ENCODE results near the gene ADPRHL1. TPM values are rescaled to one million over a fixed set of nuclear protein-coding genes. Genes with fewer than 3 reads are reported as not detected.

Gene ADPRHL1
- total and polyA plus RNA-seq, 7 donors, result 1.2 to 7.8 (median 4.2) TPM

DNA sequence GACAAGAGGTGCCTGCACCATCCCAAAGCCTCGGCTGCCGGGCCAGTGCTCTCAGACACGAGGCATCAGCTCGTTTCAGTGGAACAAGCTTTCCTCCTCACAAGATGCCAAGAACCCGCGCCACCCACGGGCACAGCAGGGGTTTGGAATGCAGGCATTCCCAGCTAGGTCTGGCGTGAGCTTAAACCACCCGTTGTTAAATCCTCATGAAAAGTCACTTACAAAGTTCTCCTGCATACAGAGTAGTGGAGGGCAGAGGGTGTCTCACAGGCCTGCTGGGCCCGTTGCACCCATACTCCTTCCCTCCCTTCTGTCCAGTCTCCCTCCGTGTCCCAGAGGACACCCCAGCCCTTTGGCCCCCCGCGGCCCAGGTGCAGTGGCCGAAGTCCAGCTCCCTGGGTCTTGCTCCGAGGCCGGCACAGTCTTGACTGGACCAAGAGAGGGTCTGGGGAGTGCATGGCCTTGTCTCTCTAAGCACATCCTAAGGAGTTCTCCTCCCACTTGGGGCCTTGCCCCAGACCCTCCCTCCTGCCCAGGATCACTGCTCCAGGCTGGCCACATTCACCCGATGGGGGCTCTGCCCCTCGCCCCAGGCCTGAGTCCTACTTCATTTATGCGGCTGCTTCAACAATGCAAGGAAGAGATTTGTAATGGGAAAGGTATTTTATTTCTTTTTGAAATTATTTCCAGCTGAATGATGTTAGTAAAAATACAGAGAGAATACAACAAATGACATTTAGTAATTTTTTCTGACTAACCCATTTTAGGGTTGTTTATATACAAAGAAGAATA lies 54.1 kb downstream of the ADPRHL1 start:
- Histone ChIP-seq H3K27me3 (peaks cover 0 to 17% (median 0%) of the 10 kb centered on the region in 3 donors), H3K9me3 (no peaks in the 10 kb centered on the region), H3K4me3 (no peak overlapping the region), H3K27ac (peak overlapping the region in 3 of 4 donors; percentile 23 to 65 (median 37)), H3K4me1 (peaks cover 0 to 17% (median 10%) of the 10 kb centered on the region in 4 donors), H3K36me3 (no peaks in the 10 kb centered on the region)
- TF ChIP-seq POLR2A (IDR thresholded peaks at IDR 0.05), result no peak
- no peak for TF ChIP-seq EP300 (IDR thresholded peaks at IDR 0.05)
- TF ChIP-seq, protein P1, sequence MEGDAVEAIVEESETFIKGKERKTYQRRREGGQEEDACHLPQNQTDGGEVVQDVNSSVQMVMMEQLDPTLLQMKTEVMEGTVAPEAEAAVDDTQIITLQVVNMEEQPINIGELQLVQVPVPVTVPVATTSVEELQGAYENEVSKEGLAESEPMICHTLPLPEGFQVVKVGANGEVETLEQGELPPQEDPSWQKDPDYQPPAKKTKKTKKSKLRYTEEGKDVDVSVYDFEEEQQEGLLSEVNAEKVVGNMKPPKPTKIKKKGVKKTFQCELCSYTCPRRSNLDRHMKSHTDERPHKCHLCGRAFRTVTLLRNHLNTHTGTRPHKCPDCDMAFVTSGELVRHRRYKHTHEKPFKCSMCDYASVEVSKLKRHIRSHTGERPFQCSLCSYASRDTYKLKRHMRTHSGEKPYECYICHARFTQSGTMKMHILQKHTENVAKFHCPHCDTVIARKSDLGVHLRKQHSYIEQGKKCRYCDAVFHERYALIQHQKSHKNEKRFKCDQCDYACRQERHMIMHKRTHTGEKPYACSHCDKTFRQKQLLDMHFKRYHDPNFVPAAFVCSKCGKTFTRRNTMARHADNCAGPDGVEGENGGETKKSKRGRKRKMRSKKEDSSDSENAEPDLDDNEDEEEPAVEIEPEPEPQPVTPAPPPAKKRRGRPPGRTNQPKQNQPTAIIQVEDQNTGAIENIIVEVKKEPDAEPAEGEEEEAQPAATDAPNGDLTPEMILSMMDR (IDR thresholded peaks at IDR 0.05), result no peak
- no peak for TF ChIP-seq POLR2AphosphoS5 (IDR thresholded peaks at IDR 0.05)
- intact Hi-C loops (cut with DNase I), result loop anchor here (10.0 kb wide), 1 partner anchor 364 kb away; no protein-coding TSS in a partner anchor
- WGBS, 2 donors, result 89 to 91% methylated on average over 19 of the region's 19 CpGs
- peak; percentile 61 for DNase-seq

DNA sequence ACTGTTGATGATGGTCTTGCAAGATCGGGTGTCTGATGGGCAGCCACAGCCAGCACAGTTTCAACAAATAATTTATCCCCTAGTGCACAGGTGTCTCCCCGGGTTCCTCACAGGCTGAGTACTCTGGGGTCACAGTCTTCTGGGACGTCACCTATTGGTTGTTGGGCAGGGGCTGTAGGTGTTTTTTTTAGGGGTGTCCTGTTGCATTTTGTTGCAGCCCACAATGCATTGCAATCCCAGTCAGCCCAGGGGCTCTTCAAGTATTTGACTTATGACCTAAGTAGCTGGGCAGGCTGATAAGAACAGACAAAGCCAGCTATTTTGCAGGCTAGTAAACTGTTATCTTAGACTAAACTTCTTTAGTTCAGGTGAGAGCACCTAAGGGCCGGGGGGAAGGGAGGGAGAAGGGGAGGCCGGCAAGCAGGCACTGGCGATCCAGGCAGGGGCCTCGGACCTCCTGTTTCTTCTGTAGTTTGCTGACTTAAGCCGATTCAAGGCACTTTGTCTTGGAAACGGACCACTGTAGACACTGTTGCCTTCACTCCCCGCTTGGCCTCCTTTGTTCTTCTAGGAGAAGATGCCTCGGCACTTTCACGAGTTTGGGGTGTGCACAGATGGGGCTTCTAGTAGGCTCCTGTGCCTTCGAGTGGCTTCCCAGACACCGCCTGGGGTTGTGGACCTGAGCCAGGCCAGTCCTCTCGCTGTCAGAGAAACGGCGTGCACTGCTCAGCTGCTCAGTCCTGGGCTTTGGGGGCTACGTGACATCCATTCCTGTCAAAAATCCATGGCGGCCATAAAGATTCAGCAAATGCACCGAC lies 55.5 kb downstream of the ADPRHL1 start:
- Histone ChIP-seq H3K4me3 (no peak overlapping the region), H3K4me1 (peaks cover 0 to 27% (median 18%) of the 10 kb centered on the region in 4 donors), H3K9me3 (no peaks in the 10 kb centered on the region), H3K27me3 (peaks cover 0 to 17% (median 0%) of the 10 kb centered on the region in 3 donors), H3K36me3 (no peaks in the 10 kb centered on the region), H3K27ac (no peak overlapping the region)
- no peak for TF ChIP-seq POLR2A (IDR thresholded peaks at IDR 0.05)
- no peak for TF ChIP-seq EP300 (IDR thresholded peaks at IDR 0.05)
- no peak for TF ChIP-seq POLR2AphosphoS5 (IDR thresholded peaks at IDR 0.05)
- TF ChIP-seq, protein P1 (IDR thresholded peaks at IDR 0.05), result no peak
- intact Hi-C loops (cut with DNase I), result loop anchor here (10.0 kb wide), 1 partner anchor 363 kb away; no protein-coding TSS in a partner anchor
- 80 to 82% methylated on average over 20 of the region's 20 CpGs for WGBS, 2 donors
- DNase-seq, result peak; percentile 45

DNA sequence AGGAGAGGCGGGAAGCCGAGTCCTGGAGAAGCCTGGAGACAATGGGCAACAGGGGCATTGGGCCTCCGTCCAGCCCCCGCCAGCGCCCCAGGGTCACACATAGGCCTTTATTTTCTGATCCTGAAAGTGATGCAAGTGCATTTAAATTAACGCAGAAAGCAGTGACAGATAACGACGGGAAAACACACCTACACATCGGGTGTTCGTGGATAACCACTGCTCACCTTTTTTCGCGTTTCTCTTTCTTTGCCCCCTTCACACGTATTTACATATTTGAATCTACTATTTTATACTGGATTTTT lies 59.0 kb downstream of the ADPRHL1 start:
- H3K27ac ChIP-seq, result peak overlapping the region in 1 of 4 donors; percentile 57
- H3K27me3 ChIP-seq, result peaks cover 0 to 5% (median 0%) of the 10 kb centered on the region in 3 donors
- TF ChIP-seq, protein P1 (IDR thresholded peaks at IDR 0.05), result peak in 1 of 4 experiments; percentile 44
- TF ChIP-seq EP300 (IDR thresholded peaks at IDR 0.05) (no peak), POLR2A (IDR thresholded peaks at IDR 0.05) (no peak)
- H3K36me3 ChIP-seq, result no peaks in the 10 kb centered on the region
- peaks cover 0 to 21% (median 9%) of the 10 kb centered on the region in 4 donors for H3K4me1 ChIP-seq
- 50 to 57% methylated on average over 13 of the region's 13 CpGs for WGBS, 2 donors
- no peaks in the 10 kb centered on the region for H3K9me3 ChIP-seq
- no peak for DNase-seq
- peak overlapping the region in 3 of 4 donors; percentile 64 for H3K4me3 ChIP-seq
- intact Hi-C loops (cut with DNase I), result loop anchor here (5.0 to 10.0 kb wide), 2 partner anchors 117 to 359 kb away; no protein-coding TSS in a partner anchor

DNA sequence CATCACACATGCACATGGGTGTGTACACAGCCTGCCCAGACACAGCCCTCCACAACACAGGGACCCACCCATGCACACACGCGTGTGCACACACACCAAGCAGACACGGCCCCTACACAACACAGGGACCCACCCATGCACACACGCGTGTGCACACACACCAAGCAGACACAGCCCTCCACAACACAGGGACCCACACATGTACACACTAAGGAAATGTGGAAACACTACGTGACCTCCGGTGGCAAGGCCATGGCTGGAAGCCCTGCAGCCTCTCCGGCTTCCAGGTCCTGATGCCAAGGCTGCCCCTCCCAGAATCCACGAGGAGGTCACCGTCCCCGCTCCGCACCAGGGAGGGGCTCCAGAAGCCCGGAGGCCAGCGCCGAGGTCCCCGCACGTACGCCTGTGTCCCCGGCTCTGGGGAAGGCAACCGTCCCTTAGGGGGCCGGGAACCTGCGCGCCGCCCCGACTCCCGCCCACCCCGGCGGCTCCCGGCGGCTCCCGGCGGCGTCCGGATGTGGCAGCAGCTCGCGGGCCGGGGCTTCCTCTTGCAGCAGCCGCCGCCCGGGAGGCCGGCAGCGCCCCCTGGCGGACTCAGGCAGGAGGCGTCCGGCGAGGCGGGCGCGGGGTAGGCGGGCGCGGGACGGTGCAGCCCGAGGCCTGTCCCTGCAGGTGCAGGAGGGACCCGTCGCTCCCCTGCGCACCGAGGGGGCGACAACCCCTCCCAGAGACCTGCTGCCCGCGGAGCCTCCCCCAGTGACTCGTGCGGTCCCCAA lies 59.5 kb downstream of the ADPRHL1 start:
- peak; percentile 90 for DNase-seq
- Histone ChIP-seq H3K27me3 (no peaks in the 10 kb centered on the region), H3K9me3 (no peaks in the 10 kb centered on the region), H3K4me3 (peak overlapping the region; percentile 59 to 64 (median 64)), H3K36me3 (no peaks in the 10 kb centered on the region), H3K4me1 (peaks cover 0 to 16% (median 9%) of the 10 kb centered on the region in 4 donors), H3K27ac (peak overlapping the region; percentile 47 to 67 (median 58))
- intact Hi-C loops (cut with DNase I), result loop anchor here (2.0 to 10.0 kb wide), 3 partner anchors 116 to 449 kb away; no protein-coding TSS in a partner anchor
- TF ChIP-seq, protein P1 (IDR thresholded peaks at IDR 0.05), result peak in 3 of 4 experiments; percentile 19 to 96 (median 58)
- TF ChIP-seq EP300 (IDR thresholded peaks at IDR 0.05) (no peak), POLR2A (IDR thresholded peaks at IDR 0.05) (no peak), POLR2AphosphoS5 (IDR thresholded peaks at IDR 0.05) (no peak)
- 1 to 4% methylated on average over 63 of the region's 63 CpGs for WGBS, 2 donors

Measured in sigmoid colon (tissue), 7 donors.